ENCODE measurements around the gene MTA2.

Gene MTA2

GRCh38 chr11:62579252-62579651, 22.4 kb downstream of the MTA2 start:
- Histone ChIP-seq H3K27me3 (ENCODE audit: insufficient read depth, low read depth, severe bottlenecking) (no peaks in the 10 kb centered on the region), H3K36me3 (peaks cover 50% of the 10 kb centered on the region), H3K9me3 (ENCODE audit: severe bottlenecking) (no peaks in the 10 kb centered on the region), H3K4me3 (ENCODE audit: low read depth, low read length) (no peak overlapping the region), H3K27ac (no peak overlapping the region)
- TF ChIP-seq CTCF (IDR thresholded peaks at IDR 0.05; ENCODE audit: low read depth, low read length) = no peak
- no peak for DNase-seq

GRCh38 chr11:62578541-62578940, 23.1 kb downstream of the MTA2 start:
- DNase-seq = no peak
- Histone ChIP-seq H3K36me3 (peaks cover 50% of the 10 kb centered on the region), H3K27me3 (ENCODE audit: insufficient read depth, low read depth, severe bottlenecking) (no peaks in the 10 kb centered on the region), H3K9me3 (ENCODE audit: severe bottlenecking) (no peaks in the 10 kb centered on the region), H3K4me3 (ENCODE audit: low read depth, low read length) (no peak overlapping the region), H3K27ac (no peak overlapping the region)
- TF ChIP-seq CTCF (IDR thresholded peaks at IDR 0.05; ENCODE audit: low read depth, low read length) = no peak

GRCh38 chr11:62577046-62577714, 24.5 kb downstream of the MTA2 start:
- H3K36me3 ChIP-seq = peaks cover 61% of the 10 kb centered on the region
- H3K9me3 ChIP-seq (ENCODE audit: severe bottlenecking) = no peaks in the 10 kb centered on the region
- no peak for TF ChIP-seq CTCF (IDR thresholded peaks at IDR 0.05; ENCODE audit: low read depth, low read length)
- no peak for DNase-seq
- H3K4me3 ChIP-seq (ENCODE audit: low read depth, low read length) = no peak overlapping the region
- H3K27me3 ChIP-seq (ENCODE audit: insufficient read depth, low read depth, severe bottlenecking) = no peaks in the 10 kb centered on the region
- H3K27ac ChIP-seq = peak overlapping the region; percentile 23; the same call in 1 of the 2 replicates

GRCh38 chr11:62575837-62576236, 25.8 kb downstream of the MTA2 start:
- DNase-seq = no peak
- no peaks in the 10 kb centered on the region for H3K9me3 ChIP-seq (ENCODE audit: severe bottlenecking)
- H3K36me3 ChIP-seq = peaks cover 68% of the 10 kb centered on the region
- no peak for TF ChIP-seq CTCF (IDR thresholded peaks at IDR 0.05; ENCODE audit: low read depth, low read length)
- H3K27ac ChIP-seq = peak overlapping the region; percentile 91
- no peaks in the 10 kb centered on the region for H3K27me3 ChIP-seq (ENCODE audit: insufficient read depth, low read depth, severe bottlenecking)
- no peak overlapping the region for H3K4me3 ChIP-seq (ENCODE audit: low read depth, low read length)

GRCh38 chr11:62575156-62575555, 26.5 kb downstream of the MTA2 start:
- H3K36me3 ChIP-seq = peaks cover 72% of the 10 kb centered on the region
- peak overlapping the region; percentile 91 for H3K27ac ChIP-seq
- H3K4me3 ChIP-seq (ENCODE audit: low read depth, low read length) = peak overlapping the region; percentile 100
- peak; percentile 26 for DNase-seq
- H3K27me3 ChIP-seq (ENCODE audit: insufficient read depth, low read depth, severe bottlenecking) = no peaks in the 10 kb centered on the region
- no peaks in the 10 kb centered on the region for H3K9me3 ChIP-seq (ENCODE audit: severe bottlenecking)
- no peak for TF ChIP-seq CTCF (IDR thresholded peaks at IDR 0.05; ENCODE audit: low read depth, low read length)

Data from WERI-Rb-1 (cell line).